Femur (tissue), 1 donor: Measurements from ENCODE around the gene RMND5B.
"Not testable (repeated sequence)": the region's sequence is repeated elsewhere in the genome, so short reads cannot be mapped to it uniquely, and the experiment has no call there.

Experiments
- DNase-seq: peaks from one replicate; pipeline ENCODE4 v3.0.0-alpha.2; 2017

Gene RMND5B

DNA sequence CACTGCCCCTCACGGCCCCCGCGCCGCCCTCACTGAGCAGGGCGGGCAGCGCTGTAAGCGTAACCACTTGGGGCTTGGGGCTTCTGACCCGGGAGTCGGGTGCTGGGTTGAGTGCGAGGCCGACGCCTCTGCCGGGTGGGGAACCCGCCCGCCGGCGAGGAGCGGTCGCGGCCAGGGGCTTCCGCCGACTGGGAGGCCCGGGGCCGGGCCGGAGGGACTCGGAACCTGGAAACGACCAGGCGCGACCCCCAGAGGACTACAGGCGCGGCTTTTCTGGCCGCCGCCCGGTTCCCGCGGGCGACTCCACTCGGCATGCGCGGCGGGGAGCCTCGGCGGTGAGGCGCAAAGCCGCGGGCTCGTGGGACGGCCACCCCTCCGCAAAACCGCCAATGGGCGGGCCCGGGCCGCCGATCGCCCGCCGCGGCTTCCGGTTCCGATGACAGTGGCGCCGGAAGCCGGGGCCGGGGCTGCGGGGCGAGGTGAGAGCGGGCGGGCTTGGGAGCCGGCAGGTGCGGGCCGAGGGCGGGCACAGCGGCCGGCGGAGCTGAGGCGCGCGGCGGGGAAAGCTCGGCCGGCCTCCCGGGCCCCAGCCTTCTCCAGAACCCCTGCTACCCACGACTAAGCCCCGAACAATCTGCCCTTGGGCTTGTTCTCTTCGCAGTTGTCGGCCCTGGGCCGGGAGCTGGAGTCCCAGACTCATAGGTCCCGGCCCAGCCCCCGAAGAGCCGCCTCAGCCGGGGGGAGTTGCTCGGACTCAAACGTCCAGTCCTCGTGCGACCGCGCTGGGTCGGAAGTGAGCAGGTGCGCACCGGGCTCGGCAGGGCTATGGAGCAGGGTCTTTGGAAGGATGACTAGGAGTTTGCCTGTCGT, at the start of gene RMND5B:
RMND5B (plus strand) TSS at position 439 of the 870 bp plus-strand sequence. CDS start 7,106 bp downstream, outside the sequence.
- peak; percentile 86 for DNase-seq

GRCh38 chr5:178081571-178082243, 49.1 kb upstream of the RMND5B start:
- DNase-seq: no peak

DNA sequence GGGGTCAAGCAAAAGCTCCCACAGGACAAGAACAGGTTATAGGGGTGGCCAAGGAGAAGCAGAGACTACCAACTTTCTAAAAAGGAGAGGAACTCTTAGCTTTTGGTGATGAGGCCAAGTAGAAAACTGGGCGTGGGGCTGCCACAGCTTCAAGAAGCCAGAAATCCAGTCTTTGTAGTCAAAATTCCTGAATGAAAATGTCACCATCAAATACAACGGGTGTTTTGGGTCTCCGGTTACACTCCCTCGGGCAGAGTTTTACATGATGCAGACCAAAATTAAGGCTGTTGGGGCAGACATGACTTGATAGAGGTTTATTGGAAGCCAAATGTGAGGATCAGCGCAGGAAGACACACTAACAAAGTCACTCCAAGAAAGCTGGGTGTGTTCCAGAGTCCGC, 46.9 kb upstream of the RMND5B start:
- DNase-seq: no peak

- no peak for DNase-seq
Observed at GRCh38 chr5:178085316-178085715, 45.5 kb upstream of the RMND5B start.

GRCh38 chr5:178086266-178086665, 44.5 kb upstream of the RMND5B start:
- no peak for DNase-seq

GRCh38 chr5:178087199-178087598, 43.6 kb upstream of the RMND5B start:
- not testable (repeated sequence) for DNase-seq

- no peak for DNase-seq
Observed at GRCh38 chr5:178090856-178091255, 40.0 kb upstream of the RMND5B start.

GRCh38 chr5:178093134-178093533, 37.7 kb upstream of the RMND5B start:
- DNase-seq: no peak

- no peak for DNase-seq
Observed at GRCh38 chr5:178094345-178094744, 36.5 kb upstream of the RMND5B start.

DNA sequence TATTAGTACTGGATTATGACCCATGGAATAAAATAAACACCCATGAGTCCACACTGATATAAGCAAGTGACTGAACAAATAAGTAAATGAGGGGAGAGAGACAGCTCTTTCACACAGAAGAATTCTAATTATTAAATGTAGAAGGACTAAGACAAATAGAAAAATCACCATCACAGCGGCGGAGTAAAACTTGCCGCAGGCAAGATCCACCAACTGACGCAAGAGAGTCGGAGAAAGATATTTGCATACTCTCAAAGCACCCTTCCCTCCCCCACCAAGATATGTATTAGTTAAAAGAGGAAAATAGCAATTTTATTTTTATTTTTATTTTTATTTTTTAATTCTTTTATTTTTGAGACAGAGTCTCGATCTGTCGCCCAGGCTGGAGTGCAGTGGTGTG, 32.1 kb upstream of the RMND5B start:
- no peak for DNase-seq

DNA sequence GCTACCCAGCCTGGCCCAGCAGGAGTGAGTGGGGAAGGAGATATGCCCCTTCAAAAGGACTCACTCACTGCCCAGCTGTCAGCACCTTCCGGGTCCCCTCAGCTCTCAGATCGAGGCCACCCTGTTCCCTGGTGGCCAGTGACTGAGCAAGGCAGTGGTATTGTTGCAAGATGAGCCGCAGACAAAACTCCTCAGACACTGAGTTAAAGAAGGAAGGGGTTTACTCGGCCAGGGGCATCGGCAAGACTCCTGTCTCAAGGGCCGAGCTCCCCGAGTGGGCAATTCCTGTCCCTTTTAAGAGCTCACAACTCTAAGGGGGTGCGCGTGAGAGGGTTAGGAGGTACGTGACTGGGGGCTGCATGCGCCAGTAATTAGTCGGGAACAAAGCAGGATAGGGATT, 27.2 kb upstream of the RMND5B start:
- DNase-seq: no peak

- no peak for DNase-seq
Observed at GRCh38 chr5:178104492-178104891, 26.3 kb upstream of the RMND5B start.

DNA sequence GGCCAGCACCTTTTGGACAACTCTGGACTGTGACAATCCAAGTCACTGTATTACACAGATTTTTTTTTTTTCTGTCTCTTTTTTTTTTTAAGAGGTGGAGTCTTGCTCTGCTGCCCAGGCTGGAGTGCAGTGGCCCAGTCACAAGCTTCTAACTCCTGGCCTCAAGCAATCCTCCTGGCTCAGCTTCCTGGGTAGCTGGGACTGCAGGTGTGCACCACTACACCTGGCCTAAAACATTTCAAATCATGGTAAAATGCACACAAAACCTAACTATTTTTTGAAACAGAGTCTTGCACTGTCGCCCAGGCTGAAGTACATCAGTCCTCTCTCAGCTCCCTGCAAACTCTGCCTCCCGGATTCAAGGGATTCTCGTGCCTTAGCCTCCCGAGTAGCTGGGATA, 24.7 kb upstream of the RMND5B start:
- DNase-seq: no peak

DNA sequence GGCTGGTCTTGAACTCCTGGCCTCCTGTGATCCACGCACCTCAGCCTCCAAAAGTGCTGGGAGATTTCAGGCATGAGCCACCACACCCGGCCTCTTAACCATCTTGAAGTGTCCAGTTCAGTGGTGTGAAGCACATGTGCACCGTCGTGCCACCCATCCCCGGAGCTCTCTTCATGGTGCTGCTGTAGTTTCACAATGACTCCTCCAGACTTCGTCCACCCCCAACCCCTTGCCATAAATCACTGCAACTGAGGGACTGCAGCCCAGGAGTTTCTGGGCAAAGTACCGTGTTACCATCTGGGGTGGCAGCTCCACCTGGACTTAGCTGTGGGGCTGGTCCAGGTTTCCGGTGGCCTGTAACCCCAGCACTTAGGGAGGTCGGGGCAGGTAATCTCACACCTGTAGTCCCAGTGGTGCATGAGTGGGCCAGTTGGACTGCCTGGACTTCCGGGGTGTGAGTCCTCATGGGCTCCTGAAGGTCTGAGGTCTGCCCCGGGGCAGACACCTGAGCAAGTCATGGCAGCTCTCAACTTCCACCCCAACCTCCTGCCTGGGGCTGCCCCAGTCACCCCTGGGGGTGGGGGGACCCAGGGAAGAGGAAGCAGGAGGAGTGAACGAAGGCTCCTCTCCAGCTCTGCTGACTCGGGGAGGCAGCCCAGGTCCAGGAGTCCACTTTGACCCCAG, 24.1 kb upstream of the RMND5B start:
- no peak for DNase-seq

DNA sequence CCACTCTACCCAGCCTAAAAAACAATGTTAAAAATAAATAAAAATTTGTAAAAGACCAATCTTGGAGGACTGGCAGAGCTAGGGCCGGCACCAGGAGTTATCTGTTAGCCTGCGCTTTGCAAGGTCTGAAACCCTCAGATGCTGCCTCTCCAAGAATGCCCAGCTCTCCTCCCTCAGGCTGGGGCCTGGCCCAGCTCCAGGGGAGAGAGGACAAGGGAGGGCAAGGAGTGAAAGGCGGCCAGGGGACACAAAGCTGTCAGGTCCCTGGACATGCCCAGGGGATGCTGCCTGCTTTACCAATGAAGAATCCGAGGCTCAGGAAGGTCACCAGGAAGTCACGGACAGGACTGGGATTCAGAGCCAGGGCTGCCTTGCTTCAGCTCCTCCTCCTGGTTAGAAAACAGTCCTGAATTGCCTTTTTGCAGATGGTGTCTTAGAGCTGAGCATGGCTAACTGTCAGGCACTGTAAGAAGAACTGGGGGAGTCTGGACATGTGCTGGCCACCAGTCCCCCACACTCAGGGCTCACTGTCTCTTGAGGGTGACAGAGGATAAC, 23.0 kb upstream of the RMND5B start:
- DNase-seq: no peak

- no peak for DNase-seq
Observed at GRCh38 chr5:178108446-178108845, 22.4 kb upstream of the RMND5B start.

GRCh38 chr5:178108966-178109365, 21.8 kb upstream of the RMND5B start:
- DNase-seq: no peak

GRCh38 chr5:178110511-178110910, 20.3 kb upstream of the RMND5B start:
- DNase-seq: no peak

GRCh38 chr5:178111925-178112324, 18.9 kb upstream of the RMND5B start:
- DNase-seq: no peak

GRCh38 chr5:178112545-178112944, 18.3 kb upstream of the RMND5B start:
- no peak for DNase-seq

DNA sequence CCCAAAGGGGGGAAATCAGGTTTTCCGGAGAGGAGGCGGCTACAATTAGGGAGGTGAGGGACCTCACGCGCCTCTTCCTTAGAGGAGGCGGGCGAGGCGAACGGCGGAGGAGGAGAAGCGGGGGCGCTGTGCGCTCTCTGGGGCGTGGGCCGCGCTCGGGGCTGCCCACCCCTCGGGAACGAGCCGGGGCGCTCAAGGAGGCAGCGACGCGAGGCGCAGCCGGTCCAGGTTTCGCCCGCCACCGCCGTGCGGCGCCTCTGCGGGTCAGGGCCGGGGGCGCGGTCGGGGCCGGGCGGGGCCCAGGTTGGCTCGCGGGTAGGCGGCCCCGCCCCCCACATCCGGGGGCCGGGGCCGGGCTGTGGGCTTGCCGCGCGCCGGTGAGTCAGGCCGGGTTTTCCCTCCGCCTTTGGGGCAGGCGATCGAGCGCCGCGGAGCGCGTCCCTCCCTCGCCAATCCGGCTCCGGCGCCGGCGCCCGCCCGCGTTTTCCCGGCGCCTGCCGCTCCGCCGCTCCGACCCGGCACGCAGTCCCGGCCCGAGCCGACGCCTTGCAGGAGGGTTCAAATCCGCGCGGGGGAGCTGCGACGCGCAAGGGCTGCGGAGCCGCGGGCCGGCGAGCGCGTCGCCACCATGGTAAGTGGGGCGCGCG, 17.6 kb upstream of the RMND5B start, which contains the start of gene N4BP3:
N4BP3 (plus strand) TSS at position 392 of the 647 bp plus-strand sequence. CDS start 6,052 bp downstream, outside the sequence.
- peak; percentile 76 for DNase-seq

- no peak for DNase-seq
Observed at GRCh38 chr5:178113841-178114324, 16.9 kb upstream of the RMND5B start.
